GM12874 (cell line): ENCODE measurements around the gene NID2.

ENCODE experiments used
- TF ChIP-seq, protein P1 (sequence below): IDR thresholded peaks from 2 replicates; pipeline ENCODE4 v1.5.1; 2011; ENCODE audit warnings: low read depth, mild to moderate bottlenecking, control low read depth, low read length, moderate library complexity; ENCODE audit not compliant: insufficient read depth

The NID2 gene

DNA sequence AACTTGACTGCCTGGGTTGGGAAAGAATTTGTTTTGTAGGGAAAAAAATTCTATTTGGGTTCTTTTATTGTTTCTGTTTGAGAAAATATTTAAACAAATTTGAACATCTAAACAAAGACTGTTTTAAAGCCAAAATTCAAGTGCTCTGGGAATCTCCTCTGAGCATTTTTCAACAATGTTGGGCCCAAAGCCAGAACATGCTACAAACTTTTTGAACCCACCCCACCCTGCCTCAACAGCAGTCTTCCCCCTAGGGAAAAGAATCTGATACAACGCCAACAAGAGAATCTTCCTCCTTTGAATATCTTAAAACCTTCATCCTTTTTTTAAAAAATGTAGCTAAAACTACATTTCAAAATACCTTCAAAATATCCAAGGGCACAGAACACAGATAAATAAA is 20.4 kb upstream of the NID2 start:
- TF ChIP-seq, protein P1, sequence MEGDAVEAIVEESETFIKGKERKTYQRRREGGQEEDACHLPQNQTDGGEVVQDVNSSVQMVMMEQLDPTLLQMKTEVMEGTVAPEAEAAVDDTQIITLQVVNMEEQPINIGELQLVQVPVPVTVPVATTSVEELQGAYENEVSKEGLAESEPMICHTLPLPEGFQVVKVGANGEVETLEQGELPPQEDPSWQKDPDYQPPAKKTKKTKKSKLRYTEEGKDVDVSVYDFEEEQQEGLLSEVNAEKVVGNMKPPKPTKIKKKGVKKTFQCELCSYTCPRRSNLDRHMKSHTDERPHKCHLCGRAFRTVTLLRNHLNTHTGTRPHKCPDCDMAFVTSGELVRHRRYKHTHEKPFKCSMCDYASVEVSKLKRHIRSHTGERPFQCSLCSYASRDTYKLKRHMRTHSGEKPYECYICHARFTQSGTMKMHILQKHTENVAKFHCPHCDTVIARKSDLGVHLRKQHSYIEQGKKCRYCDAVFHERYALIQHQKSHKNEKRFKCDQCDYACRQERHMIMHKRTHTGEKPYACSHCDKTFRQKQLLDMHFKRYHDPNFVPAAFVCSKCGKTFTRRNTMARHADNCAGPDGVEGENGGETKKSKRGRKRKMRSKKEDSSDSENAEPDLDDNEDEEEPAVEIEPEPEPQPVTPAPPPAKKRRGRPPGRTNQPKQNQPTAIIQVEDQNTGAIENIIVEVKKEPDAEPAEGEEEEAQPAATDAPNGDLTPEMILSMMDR, result no peak

DNA sequence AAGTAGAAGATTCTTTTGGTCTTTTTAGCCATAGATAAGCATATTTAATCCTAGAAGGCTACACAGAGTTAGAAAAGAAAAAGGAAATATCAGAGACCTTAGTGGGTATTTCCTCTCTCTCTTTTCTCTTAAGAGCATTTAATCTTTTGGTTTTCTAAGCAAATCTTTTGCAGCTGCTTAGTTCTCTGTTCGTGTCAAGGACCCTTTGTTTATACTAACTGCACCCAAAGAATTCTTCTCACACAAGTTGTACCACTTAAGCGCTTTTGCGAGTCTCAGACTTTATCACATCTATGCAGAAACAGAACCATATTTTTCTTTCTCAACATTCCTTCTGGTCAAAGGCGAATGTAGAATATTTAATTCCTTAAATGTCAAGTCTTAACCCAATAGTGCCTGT is 17.9 kb upstream of the NID2 start:
- TF ChIP-seq, protein P1, result no peak

DNA sequence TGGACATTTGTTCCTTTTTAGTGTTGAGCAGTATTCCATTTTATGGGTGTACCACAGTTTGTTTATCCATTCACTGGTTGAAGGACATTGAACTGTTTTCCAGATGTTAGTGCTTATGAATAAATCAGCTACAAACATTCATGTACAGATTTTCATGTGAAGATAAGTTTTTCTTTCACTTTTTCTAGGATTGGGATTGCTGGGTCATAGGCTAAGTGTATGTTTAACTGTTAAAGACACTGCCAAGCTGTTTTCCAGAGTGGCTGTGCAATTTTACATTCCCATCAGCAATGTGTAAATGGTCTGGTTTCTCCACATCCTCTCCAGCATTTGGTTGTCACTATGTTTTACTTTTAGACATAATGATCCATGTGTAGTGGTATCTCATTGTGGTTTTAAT is 14.0 kb upstream of the NID2 start:
- TF ChIP-seq, protein P1, result no peak

DNA sequence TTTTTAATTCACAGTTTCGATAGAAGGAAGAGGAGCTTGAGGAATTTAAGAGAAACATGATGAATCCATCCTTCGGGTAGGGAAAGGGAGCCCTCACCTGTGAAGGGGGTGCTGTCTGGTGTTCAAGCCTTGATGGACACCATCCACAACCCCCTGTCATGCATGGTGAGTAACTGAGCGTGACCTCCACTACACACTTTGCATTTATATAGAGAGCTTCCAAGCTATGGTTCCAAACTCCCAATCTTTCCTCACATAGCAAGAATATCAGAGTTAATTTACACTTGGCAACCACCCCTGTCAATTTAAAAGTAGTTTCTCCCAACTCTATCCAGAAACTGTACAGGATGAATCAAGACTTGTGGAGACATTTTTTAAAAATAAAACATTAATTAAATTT is 13.1 kb upstream of the NID2 start:
- TF ChIP-seq, protein P1, result no peak

DNA sequence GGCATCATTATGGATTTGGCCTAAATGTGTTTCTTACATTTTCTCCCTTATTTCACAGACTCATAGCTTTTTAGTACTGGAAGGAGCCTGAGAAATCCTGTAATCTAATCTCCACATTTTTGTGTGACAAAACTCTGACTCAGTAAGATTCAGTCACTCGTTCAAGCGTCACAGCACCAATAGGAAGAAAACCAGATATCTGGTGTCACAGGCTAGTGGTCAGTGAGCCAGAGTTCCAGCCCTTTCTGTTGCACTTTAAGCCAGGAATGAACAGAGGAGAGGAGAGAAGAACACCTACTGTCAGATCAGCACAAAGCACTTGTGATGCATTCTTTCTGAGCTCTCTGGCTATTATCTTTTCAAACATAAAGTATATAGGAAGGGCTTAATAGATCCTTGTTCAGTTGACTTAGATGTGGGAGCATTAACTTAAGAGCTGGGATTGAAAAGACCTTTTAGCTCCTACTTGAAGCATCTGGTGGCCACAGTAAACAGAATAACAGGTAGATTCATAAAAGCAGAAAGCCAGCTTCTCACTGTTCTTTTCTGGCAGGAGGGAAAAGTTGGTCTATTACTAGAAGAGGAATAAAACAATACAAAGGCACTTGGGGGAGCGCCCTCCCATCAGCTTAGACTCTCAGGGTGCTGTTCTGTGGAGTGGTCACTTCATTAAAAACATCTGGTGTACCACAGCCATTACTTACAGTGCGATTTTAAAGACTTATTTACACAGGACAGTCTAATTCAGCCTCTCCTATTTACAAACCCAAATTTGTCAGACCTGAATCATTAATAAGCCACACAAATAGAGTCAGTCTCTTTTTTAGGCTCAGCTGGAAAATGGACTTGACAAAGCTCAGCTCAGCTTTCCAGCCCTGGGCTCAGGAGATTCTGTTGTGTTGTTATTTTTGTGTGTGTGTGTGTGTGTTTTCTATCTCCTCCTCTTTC is 12.2 kb upstream of the NID2 start:
- TF ChIP-seq, protein P1, result no peak

DNA sequence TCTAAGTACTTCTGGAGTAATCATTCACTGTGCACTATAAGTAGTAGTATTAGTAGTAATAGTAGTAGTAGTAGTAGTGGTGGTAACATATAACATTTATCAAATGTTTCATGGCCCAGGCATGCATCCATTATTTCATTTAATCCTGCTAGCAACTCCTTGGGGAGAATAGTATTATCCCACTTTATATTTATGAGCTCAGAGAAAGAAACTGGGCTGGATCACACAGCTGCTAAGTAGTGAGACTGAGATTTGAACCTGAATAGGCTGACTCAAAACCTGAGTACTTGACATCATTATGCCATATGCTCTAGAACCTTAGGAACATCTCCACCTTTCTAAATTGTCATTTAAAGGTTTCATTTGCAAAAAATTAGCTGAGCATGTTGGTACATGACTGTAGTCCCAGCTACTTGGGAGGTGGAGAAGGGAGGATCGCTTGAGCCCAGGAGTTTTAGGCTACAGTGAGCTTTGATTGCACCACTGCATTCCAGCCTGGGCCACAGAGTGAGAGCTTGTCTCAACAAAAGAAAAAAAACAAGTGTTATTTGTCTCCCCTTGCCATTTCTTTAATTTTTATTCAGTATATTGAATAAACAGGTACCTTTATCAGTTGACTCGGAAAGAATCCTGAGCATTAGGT is 11.4 kb upstream of the NID2 start:
- TF ChIP-seq, protein P1, result no peak

DNA sequence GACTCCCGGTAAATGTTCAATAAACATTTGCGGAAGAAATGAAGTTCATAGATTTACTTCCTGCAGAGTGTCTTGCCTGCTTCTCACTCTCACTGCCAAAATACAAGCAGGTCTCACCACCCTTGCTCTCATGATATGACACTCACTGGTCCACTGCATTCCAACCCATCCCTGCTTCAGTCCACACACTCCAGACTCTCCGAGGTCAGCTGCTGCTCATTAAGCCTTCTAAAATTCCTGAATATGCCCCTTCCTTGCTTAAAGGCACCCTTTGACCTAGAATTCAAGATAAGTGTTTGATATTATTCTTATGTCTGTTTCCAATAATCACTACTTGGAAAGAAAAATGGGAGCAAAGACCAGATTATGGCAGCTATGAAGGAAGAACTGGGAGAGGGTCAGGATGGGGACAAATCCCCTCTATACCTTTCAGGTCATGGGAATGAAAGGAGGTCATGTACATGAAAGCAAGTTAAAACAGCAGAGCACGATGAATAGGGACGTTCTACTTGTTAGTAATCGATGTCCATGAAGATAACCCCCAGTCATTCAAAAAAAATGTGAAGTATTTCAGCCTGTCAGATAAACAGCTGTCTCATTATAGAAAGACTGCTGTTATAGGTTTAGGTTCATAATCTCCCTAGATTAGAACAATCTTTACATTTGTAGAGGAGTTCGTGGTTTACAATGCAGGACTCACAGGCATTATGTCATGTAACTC is 10.5 kb upstream of the NID2 start:
- TF ChIP-seq, protein P1, result no peak
